Osteocyte (in vitro differentiated cells): Measurements from ENCODE around the gene FIBP. TPM values are rescaled to one million over a fixed set of nuclear protein-coding genes. Genes with fewer than 3 reads are reported as not detected.

Experiments used
- DNase-seq: peaks from one replicate; pipeline ENCODE4 v3.0.0; 2021; ENCODE audit warnings: mixed read lengths; ENCODE audit not compliant: unreplicated experiment; ENCODE audit errors: extremely low spot score
- H3K27ac Mint-ChIP-seq: one replicate; pipeline ENCODE4 v1.8.0; 2021; ENCODE audit warnings: mild to moderate bottlenecking, mixed read lengths; ENCODE audit not compliant: unreplicated experiment
- H3K27me3 Mint-ChIP-seq: one replicate; pipeline ENCODE4 v1.8.0; 2021; ENCODE audit warnings: mixed read lengths; ENCODE audit not compliant: unreplicated experiment
- H3K36me3 Mint-ChIP-seq: one replicate; pipeline ENCODE4 v1.8.0; 2021; ENCODE audit warnings: mixed read lengths; ENCODE audit not compliant: unreplicated experiment
- H3K4me1 Mint-ChIP-seq: one replicate; pipeline ENCODE4 v1.8.0; 2021; ENCODE audit warnings: mixed read lengths; ENCODE audit not compliant: unreplicated experiment
- H3K4me3 Mint-ChIP-seq: one replicate; pipeline ENCODE4 v1.8.0; 2021; ENCODE audit warnings: mild to moderate bottlenecking, moderate library complexity, mixed read lengths; ENCODE audit not compliant: unreplicated experiment
- H3K9me3 Mint-ChIP-seq: one replicate; pipeline ENCODE4 v1.8.0; 2021; ENCODE audit warnings: mixed read lengths; ENCODE audit not compliant: unreplicated experiment
- total RNA-seq: library from RNA; stranded (reverse); gene quantifications from 2 replicates; pipeline ENCODE4 v1.2.1, GENCODE V29; 2021
- TF ChIP-seq, protein P1 (sequence below): fragments of 200-600 bp; sonication (generic); IDR thresholded peaks from 2 replicates; pipeline ENCODE4 v1.5.0; 2021; ENCODE audit warnings: antibody characterized with exemption, mild to moderate bottlenecking, moderate library complexity

The FIBP gene
- total RNA-seq, 1 donor from 2014 or later: 92.4 TPM

- DNase-seq: no peak
- H3K4me1 Mint-ChIP-seq: peaks cover 35% of the 10 kb centered on the region
- H3K27me3 Mint-ChIP-seq: no peaks in the 10 kb centered on the region
- TF ChIP-seq, protein P1, sequence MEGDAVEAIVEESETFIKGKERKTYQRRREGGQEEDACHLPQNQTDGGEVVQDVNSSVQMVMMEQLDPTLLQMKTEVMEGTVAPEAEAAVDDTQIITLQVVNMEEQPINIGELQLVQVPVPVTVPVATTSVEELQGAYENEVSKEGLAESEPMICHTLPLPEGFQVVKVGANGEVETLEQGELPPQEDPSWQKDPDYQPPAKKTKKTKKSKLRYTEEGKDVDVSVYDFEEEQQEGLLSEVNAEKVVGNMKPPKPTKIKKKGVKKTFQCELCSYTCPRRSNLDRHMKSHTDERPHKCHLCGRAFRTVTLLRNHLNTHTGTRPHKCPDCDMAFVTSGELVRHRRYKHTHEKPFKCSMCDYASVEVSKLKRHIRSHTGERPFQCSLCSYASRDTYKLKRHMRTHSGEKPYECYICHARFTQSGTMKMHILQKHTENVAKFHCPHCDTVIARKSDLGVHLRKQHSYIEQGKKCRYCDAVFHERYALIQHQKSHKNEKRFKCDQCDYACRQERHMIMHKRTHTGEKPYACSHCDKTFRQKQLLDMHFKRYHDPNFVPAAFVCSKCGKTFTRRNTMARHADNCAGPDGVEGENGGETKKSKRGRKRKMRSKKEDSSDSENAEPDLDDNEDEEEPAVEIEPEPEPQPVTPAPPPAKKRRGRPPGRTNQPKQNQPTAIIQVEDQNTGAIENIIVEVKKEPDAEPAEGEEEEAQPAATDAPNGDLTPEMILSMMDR: no peak
- H3K4me3 Mint-ChIP-seq: peak overlapping the region; percentile 83
- peaks cover 4% of the 10 kb centered on the region for H3K9me3 Mint-ChIP-seq
- H3K36me3 Mint-ChIP-seq: peaks cover 47% of the 10 kb centered on the region
- no peak overlapping the region for H3K27ac Mint-ChIP-seq
Observed at GRCh38 chr11:65854852-65855837, 33.1 kb downstream of the FIBP start.

- DNase-seq: no peak
- Mint-ChIP-seq H3K4me3 (peak overlapping the region; percentile 10), H3K27me3 (no peaks in the 10 kb centered on the region), H3K4me1 (peaks cover 29% of the 10 kb centered on the region), H3K27ac (no peak overlapping the region), H3K36me3 (peaks cover 49% of the 10 kb centered on the region), H3K9me3 (peaks cover 4% of the 10 kb centered on the region)
- TF ChIP-seq, protein P1: no peak
Observed at GRCh38 chr11:65854161-65854592, 34.1 kb downstream of the FIBP start.

- H3K4me1 Mint-ChIP-seq: peaks cover 25% of the 10 kb centered on the region
- peaks cover 4% of the 10 kb centered on the region for H3K9me3 Mint-ChIP-seq
- no peak for DNase-seq
- TF ChIP-seq, protein P1: no peak
- H3K27ac Mint-ChIP-seq: no peak overlapping the region
- H3K36me3 Mint-ChIP-seq: peaks cover 49% of the 10 kb centered on the region
- no peaks in the 10 kb centered on the region for H3K27me3 Mint-ChIP-seq
- no peak overlapping the region for H3K4me3 Mint-ChIP-seq
Observed at GRCh38 chr11:65853246-65853979, 34.9 kb downstream of the FIBP start.

DNA sequence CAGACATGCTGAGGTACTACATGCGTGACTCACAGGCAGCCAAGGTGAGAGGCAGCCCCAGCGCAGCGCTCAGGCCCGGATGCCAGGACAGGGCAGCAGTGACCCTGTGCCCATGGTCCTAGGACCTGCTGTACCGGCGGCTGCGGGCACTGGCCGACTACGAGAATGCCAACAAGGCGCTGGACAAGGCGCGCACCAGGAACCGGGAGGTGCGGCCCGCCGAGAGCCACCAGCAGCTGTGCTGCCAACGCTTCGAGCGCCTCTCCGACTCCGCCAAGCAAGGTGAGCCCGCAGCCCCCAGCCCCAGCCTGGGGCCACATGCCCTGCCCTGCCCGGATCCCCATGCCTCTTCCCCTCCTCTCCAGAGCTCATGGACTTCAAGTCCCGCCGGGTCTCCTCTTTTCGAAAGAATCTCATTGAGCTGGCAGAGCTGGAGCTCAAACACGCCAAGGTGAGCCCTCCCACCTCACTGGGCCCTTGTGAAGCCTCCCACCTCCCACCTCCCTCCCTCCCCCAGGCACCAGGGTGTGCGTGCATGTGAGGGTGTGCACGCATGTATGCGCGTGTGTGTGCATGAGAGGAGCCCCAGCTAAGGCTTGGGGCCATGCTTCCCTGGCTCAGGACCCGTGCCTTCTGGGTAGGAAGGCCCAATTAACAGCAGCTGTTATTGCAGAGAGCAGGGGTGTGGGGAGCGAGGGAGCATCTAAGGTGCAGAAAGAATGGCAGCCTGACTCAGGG lies 35.6 kb downstream of the FIBP start:
- H3K27ac Mint-ChIP-seq: no peak overlapping the region
- peaks cover 4% of the 10 kb centered on the region for H3K9me3 Mint-ChIP-seq
- peaks cover 23% of the 10 kb centered on the region for H3K4me1 Mint-ChIP-seq
- no peaks in the 10 kb centered on the region for H3K27me3 Mint-ChIP-seq
- no peak overlapping the region for H3K4me3 Mint-ChIP-seq
- peaks cover 49% of the 10 kb centered on the region for H3K36me3 Mint-ChIP-seq
- peak; percentile 85 for DNase-seq
- TF ChIP-seq, protein P1: no peak
